Measurements from ENCODE around the gene RAB40AL.

RAB40AL gene

DNA sequence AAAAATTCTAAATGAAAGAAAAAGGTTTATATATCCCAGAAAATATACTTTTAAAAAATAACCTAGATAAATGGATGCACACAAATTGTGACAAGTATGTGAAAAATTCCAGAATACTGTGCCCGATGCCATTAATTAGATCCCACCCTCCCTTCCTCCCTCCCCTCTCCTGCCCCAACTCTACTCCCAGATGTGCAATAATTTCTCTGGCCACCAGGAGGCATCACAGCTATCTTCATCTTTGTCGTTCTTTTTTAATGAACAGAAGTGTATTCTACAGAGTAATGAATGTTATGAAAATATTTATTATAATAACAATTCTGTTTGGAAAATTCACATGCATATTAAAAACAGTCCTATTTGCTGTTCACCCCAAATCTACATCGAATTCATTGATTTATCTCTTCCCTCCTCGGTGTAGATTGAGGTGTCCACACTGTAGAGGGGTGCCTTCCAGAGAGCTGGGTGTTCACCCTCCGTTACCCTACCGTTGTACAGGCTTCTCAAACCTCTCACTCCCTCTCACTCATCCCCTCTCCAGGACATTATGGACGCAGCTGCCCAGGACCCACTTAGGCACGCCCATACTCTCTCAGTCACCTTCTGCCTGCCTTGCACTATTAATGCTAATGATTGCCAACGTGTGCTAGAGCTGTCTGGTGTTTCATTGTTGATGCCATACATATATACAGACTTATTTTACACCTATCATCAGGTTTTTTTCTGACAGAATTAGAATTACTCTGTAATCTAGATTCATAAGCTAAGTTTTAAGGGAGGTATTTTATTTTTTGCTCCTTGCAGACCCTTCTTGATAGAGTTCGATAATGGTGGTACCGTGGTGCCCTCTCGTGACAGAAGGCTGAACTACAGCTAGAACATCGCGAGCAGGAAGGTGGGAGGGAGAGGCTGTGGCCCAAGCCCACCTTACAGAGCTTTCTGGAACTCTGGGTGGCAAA, 14.1 kb downstream of the RAB40AL start:
- no peak overlapping the region for H3K27ac ChIP-seq

DNA sequence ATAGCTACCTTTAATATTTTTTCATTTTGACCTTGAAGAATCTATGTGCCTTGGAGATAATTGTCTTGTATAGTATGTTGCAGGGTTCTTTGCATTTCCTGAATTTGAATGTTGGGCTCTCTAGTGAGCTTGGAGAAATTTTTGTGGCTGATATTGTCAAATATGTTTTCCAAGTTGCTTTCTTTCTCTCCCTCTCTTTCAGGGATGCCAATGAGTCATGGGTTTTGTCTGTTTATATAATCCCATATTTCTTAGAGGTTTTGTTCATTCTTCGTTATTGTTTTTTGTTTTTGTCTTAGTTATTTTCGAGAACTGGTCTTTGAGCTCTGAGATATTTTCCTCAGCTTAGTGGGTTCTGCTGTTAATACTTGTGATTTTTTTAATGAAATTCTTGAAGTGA, 20.7 kb downstream of the RAB40AL start:
- TF ChIP-seq ZFX (IDR thresholded peaks at IDR 0.05): no peak
- H3K27ac ChIP-seq: no peak overlapping the region

More for the DNA sequence above, 14.1 kb downstream of the RAB40AL start:
- no peak for TF ChIP-seq ZFX (IDR thresholded peaks at IDR 0.05)
- TF ChIP-seq, protein P1, sequence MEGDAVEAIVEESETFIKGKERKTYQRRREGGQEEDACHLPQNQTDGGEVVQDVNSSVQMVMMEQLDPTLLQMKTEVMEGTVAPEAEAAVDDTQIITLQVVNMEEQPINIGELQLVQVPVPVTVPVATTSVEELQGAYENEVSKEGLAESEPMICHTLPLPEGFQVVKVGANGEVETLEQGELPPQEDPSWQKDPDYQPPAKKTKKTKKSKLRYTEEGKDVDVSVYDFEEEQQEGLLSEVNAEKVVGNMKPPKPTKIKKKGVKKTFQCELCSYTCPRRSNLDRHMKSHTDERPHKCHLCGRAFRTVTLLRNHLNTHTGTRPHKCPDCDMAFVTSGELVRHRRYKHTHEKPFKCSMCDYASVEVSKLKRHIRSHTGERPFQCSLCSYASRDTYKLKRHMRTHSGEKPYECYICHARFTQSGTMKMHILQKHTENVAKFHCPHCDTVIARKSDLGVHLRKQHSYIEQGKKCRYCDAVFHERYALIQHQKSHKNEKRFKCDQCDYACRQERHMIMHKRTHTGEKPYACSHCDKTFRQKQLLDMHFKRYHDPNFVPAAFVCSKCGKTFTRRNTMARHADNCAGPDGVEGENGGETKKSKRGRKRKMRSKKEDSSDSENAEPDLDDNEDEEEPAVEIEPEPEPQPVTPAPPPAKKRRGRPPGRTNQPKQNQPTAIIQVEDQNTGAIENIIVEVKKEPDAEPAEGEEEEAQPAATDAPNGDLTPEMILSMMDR (conservative IDR thresholded peaks at IDR 0.05): peak; percentile 53

DNA sequence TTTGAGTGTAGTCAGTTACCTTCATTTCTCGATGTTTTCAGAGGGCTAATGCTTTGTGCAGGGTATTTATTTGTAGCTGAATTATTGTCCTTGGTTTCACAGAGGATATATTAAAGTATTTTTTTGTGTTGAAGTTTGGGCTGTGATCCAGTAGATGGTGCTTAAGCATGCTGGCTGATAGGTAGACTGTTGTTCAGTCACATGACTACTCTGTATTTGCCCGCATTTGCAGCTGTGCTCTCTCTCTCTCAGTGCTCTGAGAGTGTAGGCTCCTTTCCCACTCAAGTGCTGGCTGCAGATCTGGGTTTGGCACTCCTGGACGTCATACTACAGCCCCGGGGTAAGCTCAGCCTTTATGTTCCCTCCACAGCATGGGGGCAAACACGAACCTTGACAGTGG, 21.7 kb downstream of the RAB40AL start:
- TF ChIP-seq, protein P1 (conservative IDR thresholded peaks at IDR 0.05): no peak
- no peak for TF ChIP-seq ZFX (IDR thresholded peaks at IDR 0.05)
- no peak overlapping the region for H3K27ac ChIP-seq

DNA sequence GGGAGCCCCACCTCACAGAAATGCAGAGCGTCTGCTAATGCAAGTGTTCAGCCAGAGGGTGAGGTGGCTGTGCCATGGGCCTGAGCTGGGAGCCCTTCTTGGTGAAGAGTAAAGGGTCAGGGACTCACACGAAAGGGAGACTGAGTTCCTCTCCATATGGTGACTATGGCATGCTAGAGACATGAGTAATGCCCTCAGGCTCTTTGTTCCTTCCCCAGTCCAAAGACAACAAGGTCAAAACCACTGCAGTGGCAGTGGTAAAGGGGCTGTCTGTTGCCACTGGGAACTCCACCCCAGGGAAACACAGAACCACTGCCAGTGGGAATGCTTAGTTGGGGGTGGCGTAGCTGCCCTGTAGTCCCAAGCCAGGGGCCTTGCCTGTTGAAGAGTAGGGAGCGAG, 22.4 kb downstream of the RAB40AL start:
- TF ChIP-seq, protein P1 (conservative IDR thresholded peaks at IDR 0.05): no peak
- TF ChIP-seq ZFX (IDR thresholded peaks at IDR 0.05): no peak
- no peak overlapping the region for H3K27ac ChIP-seq

DNA sequence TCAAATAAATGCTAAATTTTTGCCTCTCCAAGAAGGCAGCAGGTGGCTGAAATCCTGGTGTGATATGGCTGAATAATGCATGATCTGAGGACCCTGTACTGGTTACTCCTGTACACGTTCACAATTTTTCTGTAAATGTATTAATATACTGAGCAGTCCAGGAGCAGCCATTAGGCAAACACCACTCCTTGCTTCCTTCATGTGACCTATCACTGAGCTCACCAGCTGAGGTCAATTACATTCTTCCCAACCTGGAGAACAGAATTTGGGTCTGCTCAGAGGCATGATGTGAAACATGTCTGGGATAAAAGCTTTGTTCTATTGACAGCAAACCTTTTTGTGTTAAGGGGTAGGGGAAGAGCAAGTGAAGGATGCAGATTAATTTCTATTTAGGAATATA, 26.9 kb downstream of the RAB40AL start:
- H3K27ac ChIP-seq: no peak overlapping the region
- no peak for TF ChIP-seq ZFX (IDR thresholded peaks at IDR 0.05)
- TF ChIP-seq, protein P1 (conservative IDR thresholded peaks at IDR 0.05): no peak

DNA sequence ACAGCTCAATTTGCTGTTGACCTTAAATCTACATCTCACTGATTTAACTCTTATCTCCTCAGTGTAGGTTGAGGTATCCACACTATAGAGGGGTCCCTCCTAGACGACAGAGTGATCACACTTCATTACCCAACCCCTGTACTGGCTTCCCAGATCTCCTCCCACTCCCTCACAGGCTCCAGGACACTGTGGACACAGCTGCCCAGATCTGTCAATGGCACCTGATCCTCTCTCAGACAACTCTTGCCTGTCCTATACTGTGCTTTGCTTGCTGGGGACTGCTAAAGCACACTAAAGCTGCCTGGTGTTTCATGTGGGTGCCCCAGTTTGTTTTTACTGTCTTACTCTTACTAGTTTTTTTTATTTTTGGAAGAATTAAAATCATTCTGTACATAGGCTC, 27.9 kb downstream of the RAB40AL start:
- no peak overlapping the region for H3K27ac ChIP-seq
- TF ChIP-seq, protein P1 (conservative IDR thresholded peaks at IDR 0.05): no peak
- no peak for TF ChIP-seq ZFX (IDR thresholded peaks at IDR 0.05)

DNA sequence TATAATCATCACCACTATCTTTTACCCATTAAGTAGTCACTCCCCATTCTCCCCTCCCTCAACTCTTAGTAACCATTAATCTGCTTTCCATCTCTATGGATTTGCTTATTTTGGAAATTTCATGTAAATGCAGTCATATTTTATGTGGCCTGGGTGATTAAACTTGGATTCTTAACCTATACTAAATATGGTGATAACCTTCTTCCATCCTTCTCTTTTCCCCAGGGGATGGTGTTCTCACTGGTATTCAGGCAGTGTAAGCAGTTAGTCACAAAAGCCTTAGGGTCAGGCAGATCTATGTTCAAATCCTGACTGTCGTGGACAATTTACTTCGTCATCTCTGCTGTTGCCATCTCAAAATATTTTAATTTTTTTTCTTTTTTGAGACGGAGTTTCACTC, 29.6 kb downstream of the RAB40AL start:
- H3K27ac ChIP-seq: no peak overlapping the region
- TF ChIP-seq, protein P1 (conservative IDR thresholded peaks at IDR 0.05): no peak
- TF ChIP-seq ZFX (IDR thresholded peaks at IDR 0.05): no peak

Data from C4-2B (cell line).